ENCODE data around the gene NPTXR.

Gene NPTXR

DNA sequence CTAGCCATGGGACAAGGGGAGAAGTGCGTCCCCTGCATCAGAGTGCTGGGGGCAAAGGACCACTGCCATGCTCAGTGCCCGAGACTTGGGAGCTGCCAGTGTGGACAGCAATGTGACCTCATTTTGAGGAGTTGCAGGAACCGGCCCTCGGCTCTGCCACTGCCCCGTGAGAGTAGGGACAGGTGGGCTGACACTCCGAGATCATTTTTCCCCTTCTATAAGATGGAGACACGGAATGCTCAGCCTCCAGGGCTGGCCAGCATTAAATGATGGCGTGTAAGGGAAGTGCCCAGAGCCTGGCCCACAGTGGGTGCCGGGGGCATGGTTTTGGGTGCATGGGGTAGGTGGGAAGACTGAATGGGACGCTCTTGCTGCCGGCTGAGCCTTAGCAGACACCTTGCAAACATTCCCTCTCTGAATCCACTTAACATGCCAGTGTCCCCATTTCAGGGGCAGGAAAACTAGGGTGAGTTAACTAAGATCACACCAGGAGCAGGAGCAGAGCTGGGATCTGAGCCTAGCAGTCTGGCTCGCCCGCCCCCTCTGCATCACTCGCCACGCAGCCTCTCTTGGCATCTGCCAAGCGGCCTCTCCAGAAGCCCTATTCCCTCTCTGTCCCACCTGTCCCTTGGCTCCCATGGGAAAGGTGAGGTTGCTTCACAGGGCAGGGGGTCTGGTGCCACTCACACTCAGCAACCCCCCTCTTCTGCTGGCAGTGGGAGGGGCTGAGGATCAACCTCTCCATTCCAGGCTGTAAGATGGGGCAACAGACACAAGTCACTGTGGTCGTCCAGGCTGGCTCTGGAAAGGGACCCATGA, 13.6 kb downstream of the NPTXR start:
- H3K27ac ChIP-seq: no peak overlapping the region
- no peak for TF ChIP-seq CTCF (IDR thresholded peaks at IDR 0.05; ENCODE audit: low read depth, low read length, missing control alignments)
- no peaks in the 10 kb centered on the region for H3K36me3 ChIP-seq (replicated peaks)
- in situ Hi-C loops (cut with HindIII; ENCODE audit: low pct_ligation_motif_present, low sequenced_read_pairs): no loop called here
- no peak for DNase-seq
- H3K4me3 ChIP-seq (ENCODE audit: low read depth, low read length): no peak overlapping the region
- no peaks in the 10 kb centered on the region for H3K27me3 ChIP-seq (replicated peaks)

GRCh38 chr22:38829485-38829884, 14.3 kb downstream of the NPTXR start:
- TF ChIP-seq CTCF (IDR thresholded peaks at IDR 0.05; ENCODE audit: low read depth, low read length, missing control alignments): no peak
- in situ Hi-C loops (cut with HindIII; ENCODE audit: low pct_ligation_motif_present, low sequenced_read_pairs): no loop called here
- H3K4me3 ChIP-seq (ENCODE audit: low read depth, low read length): no peak overlapping the region
- H3K36me3 ChIP-seq (replicated peaks): no peaks in the 10 kb centered on the region
- no peak for DNase-seq
- H3K27me3 ChIP-seq (replicated peaks): no peaks in the 10 kb centered on the region
- H3K27ac ChIP-seq: no peak overlapping the region

DNA sequence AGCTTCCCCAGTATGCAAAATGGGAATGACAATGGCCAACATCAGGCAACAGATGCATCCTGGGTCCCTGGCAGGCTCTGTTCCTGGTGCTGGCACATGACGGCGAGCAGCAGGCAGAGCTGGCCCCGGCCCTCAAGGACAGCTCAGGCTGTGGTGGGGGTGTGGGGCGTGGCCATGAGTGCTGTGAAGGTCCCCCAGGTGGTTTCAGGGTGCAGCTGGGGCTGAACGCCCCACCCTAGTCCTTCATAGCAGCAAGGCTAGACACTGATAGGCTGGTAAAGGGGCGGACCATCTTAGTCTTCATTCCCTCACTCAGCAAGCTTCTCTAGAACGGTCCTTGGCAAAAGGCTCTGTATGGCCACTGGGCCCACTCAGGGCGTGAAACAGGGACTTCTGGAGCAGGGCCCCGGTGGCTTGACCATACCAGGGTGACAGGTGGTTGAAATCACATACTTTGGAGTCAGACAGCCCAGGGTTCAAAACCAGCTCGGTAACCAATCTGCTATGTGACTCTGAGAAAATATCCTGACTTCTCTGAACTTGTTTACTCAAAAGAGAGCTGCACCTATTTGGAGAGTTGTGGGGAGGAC, 15.1 kb downstream of the NPTXR start:
- in situ Hi-C loops (cut with HindIII; ENCODE audit: low pct_ligation_motif_present, low sequenced_read_pairs): no loop called here
- H3K27ac ChIP-seq: no peak overlapping the region
- H3K4me3 ChIP-seq (ENCODE audit: low read depth, low read length): no peak overlapping the region
- DNase-seq: no peak
- no peaks in the 10 kb centered on the region for H3K36me3 ChIP-seq (replicated peaks)
- no peaks in the 10 kb centered on the region for H3K27me3 ChIP-seq (replicated peaks)
- no peak for TF ChIP-seq CTCF (IDR thresholded peaks at IDR 0.05; ENCODE audit: low read depth, low read length, missing control alignments)

DNA sequence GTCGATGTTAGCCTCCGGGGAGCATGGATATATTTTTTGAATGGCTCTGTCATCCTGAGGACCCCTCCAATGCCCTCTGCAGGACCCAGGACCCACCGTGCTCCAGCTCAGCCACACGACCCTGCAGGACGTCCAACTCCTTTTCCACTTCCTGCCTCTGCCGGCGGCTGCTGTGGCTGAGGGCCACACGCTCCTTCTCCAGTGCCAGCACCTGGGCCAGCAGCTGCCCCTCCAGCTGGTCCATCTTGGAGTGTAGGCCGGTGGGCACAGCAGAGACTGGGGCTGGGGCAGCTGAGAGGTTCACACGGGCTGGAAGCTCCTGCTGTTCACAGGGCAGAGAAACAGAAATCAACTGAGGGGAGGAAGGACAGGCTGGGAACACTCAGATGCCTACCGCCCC, 15.6 kb downstream of the NPTXR start:
- in situ Hi-C loops (cut with HindIII; ENCODE audit: low pct_ligation_motif_present, low sequenced_read_pairs): no loop called here
- Histone ChIP-seq H3K27me3 (replicated peaks) (no peaks in the 10 kb centered on the region), H3K36me3 (replicated peaks) (no peaks in the 10 kb centered on the region), H3K27ac (no peak overlapping the region), H3K4me3 (ENCODE audit: low read depth, low read length) (no peak overlapping the region)
- DNase-seq: no peak
- TF ChIP-seq CTCF (IDR thresholded peaks at IDR 0.05; ENCODE audit: low read depth, low read length, missing control alignments): no peak

GRCh38 chr22:38827510-38827909, 16.3 kb downstream of the NPTXR start:
- no peak for TF ChIP-seq CTCF (IDR thresholded peaks at IDR 0.05; ENCODE audit: low read depth, low read length, missing control alignments)
- H3K27me3 ChIP-seq (replicated peaks): no peaks in the 10 kb centered on the region
- no peaks in the 10 kb centered on the region for H3K36me3 ChIP-seq (replicated peaks)
- no peak for DNase-seq
- in situ Hi-C loops (cut with HindIII; ENCODE audit: low pct_ligation_motif_present, low sequenced_read_pairs): no loop called here
- no peak overlapping the region for H3K4me3 ChIP-seq (ENCODE audit: low read depth, low read length)
- H3K27ac ChIP-seq: no peak overlapping the region

All from brain microvascular endothelial cell (primary cell).